ENCODE results near the gene SIAH2. TPM values are rescaled to one million over a fixed set of nuclear protein-coding genes. Genes with fewer than 3 reads are reported as not detected.

Gene SIAH2
- total and polyA plus RNA-seq, 5 experiments from 2014 or later: 10.9 to 20.5 (median 18.4) TPM

DNA sequence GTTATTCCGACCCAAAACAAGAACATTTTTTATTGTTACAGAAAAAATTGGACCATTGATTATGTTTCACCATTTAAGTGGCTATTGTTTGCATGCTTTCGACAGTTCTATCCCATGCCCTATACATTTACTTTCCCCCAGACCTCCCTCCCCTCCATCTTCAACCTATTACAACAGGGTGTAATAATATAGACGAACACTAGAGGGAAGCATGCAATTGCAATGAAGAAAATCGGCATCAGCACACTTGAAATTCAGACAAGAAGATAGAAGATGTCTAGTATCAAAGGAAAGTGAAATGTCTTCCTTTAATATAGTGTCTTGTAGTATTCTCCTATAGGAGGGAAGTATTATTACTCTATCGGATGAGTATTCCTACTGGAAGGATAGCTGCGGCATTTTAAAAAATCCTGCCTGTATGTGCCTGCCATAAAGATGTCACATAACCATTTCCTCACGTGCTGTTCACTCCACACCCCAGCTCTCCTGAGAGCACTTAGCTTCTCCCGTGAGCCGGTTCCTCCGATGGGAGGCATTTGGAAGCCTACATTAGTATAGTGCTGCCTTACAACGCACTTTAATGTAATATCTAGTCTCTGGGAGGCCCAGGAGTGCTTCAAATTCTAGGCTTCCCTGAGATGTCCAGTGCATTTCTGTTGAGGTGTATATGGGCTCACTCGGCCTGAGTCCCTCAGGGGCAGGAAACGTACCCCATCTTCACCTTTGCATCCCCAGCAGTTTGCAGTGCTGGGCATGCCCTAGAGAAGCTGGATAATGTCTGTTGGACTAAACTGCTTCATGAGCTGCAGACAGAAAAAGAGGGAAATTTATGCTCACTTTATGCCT is 41.5 kb downstream of the SIAH2 start:
- Mint-ChIP-seq H3K4me1 (peaks cover 0 to 16% (median 10%) of the 10 kb centered on the region in 4 donors), H3K27ac (no peak overlapping the region), H3K27me3 (no peaks in the 10 kb centered on the region), H3K36me3 (peaks cover 0 to 10% (median 1%) of the 10 kb centered on the region in 3 donors), H3K9me3 (peaks cover 0 to 6% (median 0%) of the 10 kb centered on the region in 9 donors), H3K4me3 (no peak overlapping the region)
- ATAC-seq (peak; percentile 85 to 90), DNase-seq (peak in 5 of 10 donors; percentile 18 to 76 (median 68))
- POLR2A ChIA-PET: interaction anchor here (0.5 to 1.7 kb wide), 4 partner anchors 40 to 1757 kb away, joined by 3 to 7 read pairs (median 4); partner anchors contain the start of genes EIF2A, SERP1 and SIAH2

DNA sequence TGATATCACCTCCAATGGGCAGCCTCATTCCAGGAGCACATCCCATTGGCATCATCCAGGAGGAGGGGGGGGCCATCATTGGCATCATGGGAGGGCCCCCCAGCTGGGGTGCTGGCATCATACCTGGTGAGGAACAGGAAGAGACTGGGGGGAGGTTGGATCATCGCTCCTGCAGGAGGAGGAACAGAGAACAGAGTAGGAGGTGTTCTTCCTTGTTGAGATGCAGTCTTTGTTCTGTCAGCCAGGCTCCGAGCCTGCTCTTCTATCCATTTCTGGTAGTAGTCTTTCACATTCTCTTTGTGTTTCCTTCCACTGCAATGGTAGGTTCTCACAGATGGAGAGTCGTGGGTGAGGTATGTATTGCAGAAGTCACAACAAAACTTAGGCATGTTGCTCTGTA is 42.5 kb downstream of the SIAH2 start:
- H3K36me3 Mint-ChIP-seq: peaks cover 0 to 6% (median 3%) of the 10 kb centered on the region in 3 donors
- ATAC-seq (no peak), DNase-seq (no peak)
- POLR2A ChIA-PET: interaction anchor here (1.1 kb wide), 1 partner anchor 174 kb away, joined by 3 read pairs; the partner anchor contains the start of genes EIF2A and SERP1
- H3K27ac Mint-ChIP-seq: no peak overlapping the region
- H3K4me3 Mint-ChIP-seq: no peak overlapping the region
- H3K27me3 Mint-ChIP-seq: no peaks in the 10 kb centered on the region
- peaks cover 0 to 17% (median 1%) of the 10 kb centered on the region in 9 donors for H3K9me3 Mint-ChIP-seq
- peaks cover 0 to 16% (median 10%) of the 10 kb centered on the region in 4 donors for H3K4me1 Mint-ChIP-seq

DNA sequence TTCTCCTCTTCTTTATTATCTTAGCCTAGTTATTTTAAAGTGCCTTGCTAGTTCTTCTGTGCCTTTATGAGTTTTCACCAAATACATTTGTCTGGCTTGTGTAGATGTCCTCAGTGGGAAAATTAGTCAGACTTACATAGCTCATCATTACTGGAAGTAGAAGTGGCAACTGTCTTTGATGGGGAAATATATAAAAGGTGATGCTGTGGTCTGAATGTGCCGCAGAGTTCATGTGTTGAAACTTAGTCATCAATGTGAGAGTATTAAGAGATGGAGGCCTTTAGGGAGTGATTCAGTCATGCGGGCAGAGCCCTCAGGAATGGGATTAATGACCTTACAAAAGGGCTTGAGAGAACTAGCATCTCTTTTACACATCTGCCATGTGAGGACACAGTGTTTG is 52.9 kb downstream of the SIAH2 start:
- DNase-seq: no peak
- no peak for ATAC-seq
- Mint-ChIP-seq H3K4me3 (no peak overlapping the region), H3K9me3 (peaks cover 2 to 23% (median 14%) of the 10 kb centered on the region in 9 donors), H3K36me3 (peaks cover 27 to 69% (median 54%) of the 10 kb centered on the region in 3 donors), H3K4me1 (peaks cover 5 to 13% (median 9%) of the 10 kb centered on the region in 4 donors), H3K27me3 (no peaks in the 10 kb centered on the region), H3K27ac (no peak overlapping the region)
- POLR2A ChIA-PET: no interaction called here

DNA sequence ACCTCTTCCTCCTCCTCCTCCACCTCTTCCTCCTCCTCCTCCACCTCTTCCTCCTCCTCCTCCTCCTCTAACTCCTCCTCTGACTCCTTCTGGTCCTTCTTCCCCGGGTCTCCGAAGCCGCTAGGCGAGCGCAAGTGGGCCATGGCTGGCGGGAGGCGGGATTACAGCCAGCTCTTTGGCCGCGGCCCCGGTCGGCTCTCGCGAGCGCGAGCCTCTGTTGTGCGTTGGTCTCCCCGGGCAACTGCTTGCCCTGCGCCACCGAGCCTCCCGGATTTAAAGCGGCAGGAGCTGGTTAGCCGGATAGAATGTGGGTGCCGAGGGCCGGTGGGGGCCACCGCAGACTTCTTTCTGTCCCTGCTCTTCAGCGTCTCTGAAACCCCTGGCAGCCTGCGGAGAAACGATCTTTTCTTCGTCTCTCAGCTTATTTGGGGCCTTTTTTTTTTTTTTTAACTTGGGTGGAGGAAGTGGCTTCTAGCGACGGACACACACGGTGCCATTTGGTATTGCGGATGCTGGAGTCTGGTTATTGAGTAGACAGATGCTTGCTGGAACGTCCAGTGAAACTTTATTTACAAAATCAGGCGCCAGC is 59.1 kb downstream of the SIAH2 start, which contains the start of gene ERICH6:
Gene ERICH6, minus strand, starts transcription at position 165 of the 589 bp plus-strand sequence. Its CDS starts 22 bp downstream, at position 143.
- POLR2A ChIA-PET: interaction anchor here (0.6 to 4.0 kb wide), 12 partner anchors 8 to 294 kb away, joined by 3 to 55 read pairs (median 5); partner anchors contain the start of genes EIF2A, SELENOT, SERP1 and SIAH2
- ATAC-seq (peak; percentile 82 to 85), DNase-seq (peak; percentile 61 to 89 (median 79))
- Mint-ChIP-seq H3K27ac (peak within 1 kb of the TSS; percentile 93 to 100 (median 98)), H3K4me3 (peak within 1 kb of the TSS; percentile 90 to 99 (median 97)), H3K36me3 (peaks cover 5 to 22% (median 21%) of the 10 kb centered on the region in 3 donors), H3K9me3 (peaks cover 0 to 3% (median 0%) of the 10 kb centered on the region in 9 donors), H3K27me3 (no peaks in the 10 kb centered on the region), H3K4me1 (peaks cover 14 to 32% (median 28%) of the 10 kb centered on the region in 4 donors)

DNA sequence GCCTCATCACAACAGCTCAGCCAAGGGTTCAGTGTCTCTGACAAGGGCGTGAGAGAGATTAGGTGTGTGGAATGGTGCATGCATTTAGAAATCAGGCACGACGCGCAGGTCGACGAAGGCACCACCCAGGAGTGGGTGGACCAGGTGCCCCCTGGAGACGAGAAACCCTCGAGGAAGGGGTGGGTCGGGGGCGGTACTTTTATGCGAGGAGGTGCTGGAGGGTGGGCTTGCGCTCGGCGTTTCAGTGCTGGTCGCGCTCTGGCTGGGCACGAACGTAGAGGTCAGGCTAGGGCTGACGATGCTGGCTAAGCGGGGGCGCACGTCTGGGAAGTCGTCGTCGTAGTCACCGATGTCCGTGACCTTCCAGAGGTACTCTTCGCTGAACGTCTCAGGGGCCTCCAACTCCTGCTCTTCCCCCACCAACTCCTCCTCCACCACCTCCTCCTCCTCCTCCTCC is 59.6 kb downstream of the SIAH2 start:
- peak overlapping the region; percentile 93 to 100 (median 98) for H3K27ac Mint-ChIP-seq
- peak overlapping the region; percentile 90 to 99 (median 97) for H3K4me3 Mint-ChIP-seq
- H3K4me1 Mint-ChIP-seq: peaks cover 14 to 32% (median 27%) of the 10 kb centered on the region in 4 donors
- H3K27me3 Mint-ChIP-seq: no peaks in the 10 kb centered on the region
- ATAC-seq (peak; percentile 66 to 69), DNase-seq (peak; percentile 33 to 86 (median 63))
- H3K9me3 Mint-ChIP-seq: peaks cover 0 to 3% (median 0%) of the 10 kb centered on the region in 9 donors
- peaks cover 5 to 16% (median 16%) of the 10 kb centered on the region in 3 donors for H3K36me3 Mint-ChIP-seq
- POLR2A ChIA-PET: interaction anchor here (0.6 to 4.0 kb wide), 10 partner anchors 22 to 294 kb away, joined by 3 to 55 read pairs (median 6); partner anchors contain the start of genes EIF2A, SELENOT, SERP1 and SIAH2

DNA sequence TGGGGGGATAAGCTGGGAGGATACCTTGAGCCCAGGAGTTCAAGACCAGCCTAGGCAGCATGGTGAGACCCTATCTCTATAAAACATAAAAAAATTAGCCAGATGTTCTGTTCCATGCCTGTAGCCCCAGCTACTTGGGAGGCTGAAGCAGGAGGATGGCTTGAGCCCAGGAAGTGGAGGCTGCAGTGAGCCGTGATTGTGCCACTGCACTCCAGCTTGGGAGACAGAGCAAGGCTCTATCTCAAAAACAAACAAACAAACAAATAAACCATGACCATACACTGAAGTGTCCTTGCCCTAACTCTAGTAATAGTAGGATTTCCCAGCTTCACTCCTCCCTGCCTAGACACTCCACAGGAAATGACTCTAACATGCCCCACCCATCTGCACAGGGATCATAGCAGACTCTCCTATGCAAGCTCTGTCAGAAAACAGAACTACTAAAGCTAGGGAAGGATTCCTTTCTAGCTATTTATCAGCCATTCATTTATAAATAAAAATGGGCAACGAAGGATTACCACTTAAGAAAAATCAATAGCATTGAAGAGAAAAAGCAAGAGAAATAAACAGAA is 63.8 kb downstream of the SIAH2 start:
- POLR2A ChIA-PET: no interaction called here
- H3K4me3 Mint-ChIP-seq: no peak overlapping the region
- no peak for DNase-seq

DNA sequence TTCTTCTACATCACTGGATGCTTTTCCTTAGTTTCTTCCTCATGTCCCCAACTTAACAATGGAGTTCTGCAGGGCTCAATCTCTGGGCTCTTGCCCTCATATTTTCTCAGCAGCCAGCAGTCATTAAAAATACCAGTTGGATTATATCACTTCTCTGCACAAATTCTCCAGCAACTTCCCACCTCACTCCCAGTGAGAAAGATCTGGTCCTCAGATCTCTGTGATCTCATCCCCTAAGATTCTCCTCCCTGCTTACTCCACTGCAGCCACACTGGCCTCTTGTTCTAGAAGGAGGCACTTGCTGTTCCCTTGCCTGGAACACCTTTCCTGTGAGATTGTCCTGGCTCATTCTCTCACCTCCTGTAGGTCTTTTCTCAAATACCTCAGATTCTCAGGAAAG is 65.3 kb downstream of the SIAH2 start:
- no peak for ATAC-seq
- POLR2A ChIA-PET: interaction anchor here (0.9 kb wide), 1 partner anchor 86 kb away, joined by 4 read pairs; no protein-coding TSS in a partner anchor
- H3K4me3 Mint-ChIP-seq: no peak overlapping the region

More for the DNA sequence above, 63.8 kb downstream of the SIAH2 start:
- H3K27ac Mint-ChIP-seq: no peak overlapping the region
- H3K4me1 Mint-ChIP-seq: peaks cover 8 to 24% (median 14%) of the 10 kb centered on the region in 4 donors
- no peaks in the 10 kb centered on the region for H3K27me3 Mint-ChIP-seq
- no peak for ATAC-seq
- no peaks in the 10 kb centered on the region for H3K9me3 Mint-ChIP-seq
- no peaks in the 10 kb centered on the region for H3K36me3 Mint-ChIP-seq

DNA sequence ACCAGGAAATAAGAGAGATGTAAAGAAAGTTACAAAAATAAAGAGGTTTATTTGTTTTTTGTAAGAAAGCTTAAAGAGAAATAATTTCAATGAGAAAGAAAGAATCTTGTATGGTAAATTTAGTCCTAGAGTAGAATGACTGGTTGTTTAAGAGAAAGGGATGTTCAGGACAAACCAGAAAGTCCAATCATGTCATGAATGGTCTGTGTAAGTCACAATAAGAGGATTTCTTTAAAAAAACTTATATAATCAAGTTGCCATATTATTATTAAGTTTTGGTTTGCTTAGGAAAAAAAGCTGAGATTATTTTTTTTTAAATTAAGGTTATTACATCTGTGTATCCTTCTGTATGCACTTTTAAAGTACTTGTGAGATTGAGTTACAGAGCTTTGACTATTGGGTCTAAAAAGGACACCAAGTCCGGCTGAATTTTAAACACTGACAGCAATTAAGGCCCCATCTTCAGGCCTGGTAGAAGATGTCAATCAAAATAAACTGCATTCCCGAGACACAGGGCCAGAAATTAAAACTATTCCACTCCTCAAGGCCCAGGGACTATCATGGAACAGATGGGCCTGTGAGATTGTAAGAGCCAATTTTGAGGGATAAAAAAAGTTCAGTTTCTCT is 71.4 kb downstream of the SIAH2 start:
- H3K27me3 Mint-ChIP-seq: no peaks in the 10 kb centered on the region
- H3K27ac Mint-ChIP-seq: no peak overlapping the region
- H3K36me3 Mint-ChIP-seq: peaks cover 0 to 7% (median 0%) of the 10 kb centered on the region in 3 donors
- H3K9me3 Mint-ChIP-seq: peaks cover 0 to 5% (median 0%) of the 10 kb centered on the region in 9 donors
- POLR2A ChIA-PET: no interaction called here
- no peak for ATAC-seq
- H3K4me1 Mint-ChIP-seq: no peaks in the 10 kb centered on the region
- no peak for DNase-seq
- no peak overlapping the region for H3K4me3 Mint-ChIP-seq

More for the DNA sequence above, 65.3 kb downstream of the SIAH2 start:
- peak overlapping the region in 1 of 10 donors; percentile 9 for H3K27ac Mint-ChIP-seq
- peaks cover under 1 to 9% (median 3%) of the 10 kb centered on the region in 4 donors for H3K4me1 Mint-ChIP-seq
- DNase-seq: no peak
- H3K27me3 Mint-ChIP-seq: no peaks in the 10 kb centered on the region
- peaks cover 0 to 1% (median 0%) of the 10 kb centered on the region in 3 donors for H3K36me3 Mint-ChIP-seq
- H3K9me3 Mint-ChIP-seq: peaks cover 0 to 1% (median 0%) of the 10 kb centered on the region in 9 donors

Other genes with a start within 250 kb of the SIAH2 start
- gene SERP1, start 216.7 kb downstream of the SIAH2 start, total RNA-seq: 100 to 1,000 TPM; 114 to 118 TPM
- 100 to 1,000 TPM; 121 to 165 (median 144) TPM for gene SERP1, start 216.7 kb downstream of the SIAH2 start, polyA plus RNA-seq
- 100 to 1,000 TPM; 103 to 120 TPM for gene EIF2A, start 216.4 kb downstream of the SIAH2 start, total RNA-seq
- gene EIF2A, start 216.4 kb downstream of the SIAH2 start, polyA plus RNA-seq: 10 to 100 TPM; 47.7 to 67.2 (median 50.8) TPM
- 10 to 100 TPM; 61.4 to 68.5 TPM for gene SELENOT, start 159.8 kb downstream of the SIAH2 start, total RNA-seq
- gene SELENOT, start 159.8 kb downstream of the SIAH2 start, polyA plus RNA-seq: 100 to 1,000 TPM; 142 to 267 (median 173) TPM
- gene ERICH6, start 59.2 kb downstream of the SIAH2 start, total RNA-seq: not detected
- gene ERICH6, start 59.2 kb downstream of the SIAH2 start, polyA plus RNA-seq: under 1 TPM; 0.14 to 0.60 (median 0.27) TPM
- gene MINDY4B, start 142.3 kb upstream of the SIAH2 start, total RNA-seq: not detected
- not detected for gene MINDY4B, start 142.3 kb upstream of the SIAH2 start, polyA plus RNA-seq
- gene CLRN1, start 209.6 kb upstream of the SIAH2 start, total RNA-seq: not detected
- not detected for gene CLRN1, start 209.6 kb upstream of the SIAH2 start, polyA plus RNA-seq